ENCODE results near the gene CAMTA1. TPM values are rescaled to one million over a fixed set of nuclear protein-coding genes. Genes with fewer than 3 reads are reported as not detected.

CAMTA1 gene
- total RNA-seq, 1 donor from 2014 or later = 99.0 TPM

DNA sequence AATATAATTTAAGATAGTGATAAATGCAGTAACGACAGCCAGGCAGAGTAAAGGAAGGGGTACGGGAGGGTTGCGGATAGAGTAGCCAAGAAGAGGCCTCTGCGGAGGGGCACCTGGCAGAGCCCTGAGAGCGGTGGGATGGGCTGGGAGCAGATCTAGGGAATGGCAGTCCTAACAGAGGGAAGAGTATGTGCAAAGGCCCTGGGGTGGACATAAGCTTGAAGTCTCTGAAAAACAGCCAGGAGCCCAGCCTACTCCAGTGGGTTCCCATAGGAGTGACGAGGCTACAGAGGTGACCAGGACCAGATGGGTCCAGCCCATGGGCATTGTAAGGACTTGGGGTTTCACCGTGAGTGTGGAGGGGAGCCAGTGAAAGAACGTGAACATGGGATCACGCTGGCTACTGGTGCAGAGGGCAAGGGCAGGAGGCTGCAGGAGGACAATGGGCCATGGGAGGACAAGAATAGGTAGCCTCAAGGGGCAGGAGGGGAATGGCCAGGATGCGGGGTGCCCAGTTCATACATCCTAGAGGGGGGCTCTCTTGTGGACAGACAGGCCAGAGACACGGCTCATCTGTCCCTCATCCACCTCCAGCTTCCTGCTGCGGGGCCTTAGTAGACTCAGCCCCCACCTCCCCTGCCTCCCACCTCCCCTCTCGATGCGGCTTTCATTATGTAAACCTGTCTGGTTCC, 800.1 kb downstream of the CAMTA1 start:
- Mint-ChIP-seq H3K4me3 (ENCODE audit: low read depth) (no peak overlapping the region), H3K9me3 (ENCODE audit: low read depth) (no peaks in the 10 kb centered on the region), H3K27me3 (peaks cover 27% of the 10 kb centered on the region), H3K27ac (no peak overlapping the region), H3K4me1 (ENCODE audit: low read depth) (peaks cover 2% of the 10 kb centered on the region), H3K36me3 (ENCODE audit: insufficient read depth) (no peaks in the 10 kb centered on the region)
- TF ChIP-seq, protein P1, sequence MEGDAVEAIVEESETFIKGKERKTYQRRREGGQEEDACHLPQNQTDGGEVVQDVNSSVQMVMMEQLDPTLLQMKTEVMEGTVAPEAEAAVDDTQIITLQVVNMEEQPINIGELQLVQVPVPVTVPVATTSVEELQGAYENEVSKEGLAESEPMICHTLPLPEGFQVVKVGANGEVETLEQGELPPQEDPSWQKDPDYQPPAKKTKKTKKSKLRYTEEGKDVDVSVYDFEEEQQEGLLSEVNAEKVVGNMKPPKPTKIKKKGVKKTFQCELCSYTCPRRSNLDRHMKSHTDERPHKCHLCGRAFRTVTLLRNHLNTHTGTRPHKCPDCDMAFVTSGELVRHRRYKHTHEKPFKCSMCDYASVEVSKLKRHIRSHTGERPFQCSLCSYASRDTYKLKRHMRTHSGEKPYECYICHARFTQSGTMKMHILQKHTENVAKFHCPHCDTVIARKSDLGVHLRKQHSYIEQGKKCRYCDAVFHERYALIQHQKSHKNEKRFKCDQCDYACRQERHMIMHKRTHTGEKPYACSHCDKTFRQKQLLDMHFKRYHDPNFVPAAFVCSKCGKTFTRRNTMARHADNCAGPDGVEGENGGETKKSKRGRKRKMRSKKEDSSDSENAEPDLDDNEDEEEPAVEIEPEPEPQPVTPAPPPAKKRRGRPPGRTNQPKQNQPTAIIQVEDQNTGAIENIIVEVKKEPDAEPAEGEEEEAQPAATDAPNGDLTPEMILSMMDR (IDR thresholded peaks at IDR 0.05; ENCODE audit: unreplicated experiment) = no peak
- no peak for DNase-seq (ENCODE audit: low spot score, unreplicated experiment)

DNA sequence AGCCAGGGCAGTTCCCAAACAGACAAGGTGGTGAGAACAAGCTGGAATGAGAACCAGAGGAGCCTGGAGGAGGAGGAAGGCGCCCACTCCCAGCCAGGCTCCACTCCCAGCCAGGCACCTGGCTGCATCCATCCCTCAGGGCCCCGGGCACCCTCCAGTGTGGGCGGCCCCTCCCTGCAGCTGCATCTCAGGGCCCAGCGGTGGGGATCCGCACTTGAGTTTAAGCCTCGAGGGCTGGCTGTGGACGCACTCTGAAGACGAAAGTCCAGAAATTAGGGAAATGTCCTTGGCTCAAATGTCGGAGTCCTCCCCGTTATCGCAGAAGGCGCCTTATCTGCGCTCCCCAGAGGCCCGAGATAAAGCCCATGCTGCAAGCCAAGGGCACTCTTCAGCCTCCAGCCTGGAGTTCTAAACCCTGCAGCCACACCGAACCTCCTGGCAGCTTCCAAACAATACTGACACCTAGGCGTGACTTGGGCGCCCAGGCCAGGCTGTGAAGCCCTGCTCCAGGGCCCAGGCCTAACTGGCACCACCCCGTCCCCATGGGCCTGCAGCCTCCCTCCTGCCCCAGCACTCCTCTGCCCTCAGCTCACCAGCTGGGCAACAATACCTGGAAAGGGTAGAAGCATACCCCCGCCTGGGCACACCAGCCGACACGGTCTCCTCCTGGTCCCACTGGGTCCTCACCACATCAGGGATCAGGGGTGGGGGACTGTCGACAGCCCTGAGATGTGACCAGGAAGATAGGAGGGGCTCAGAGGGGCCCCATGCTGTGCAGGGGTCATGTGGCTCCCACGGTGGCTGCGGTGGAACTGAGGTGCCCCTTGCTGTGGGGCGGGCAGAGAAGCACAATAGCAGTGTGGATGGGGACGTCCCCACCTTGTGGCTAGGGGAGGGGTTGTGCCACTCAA, 801.0 kb downstream of the CAMTA1 start:
- Mint-ChIP-seq H3K27me3 (peaks cover 30% of the 10 kb centered on the region), H3K36me3 (ENCODE audit: insufficient read depth) (no peaks in the 10 kb centered on the region), H3K4me3 (ENCODE audit: low read depth) (no peak overlapping the region), H3K4me1 (ENCODE audit: low read depth) (peaks cover 5% of the 10 kb centered on the region), H3K27ac (no peak overlapping the region), H3K9me3 (ENCODE audit: low read depth) (no peaks in the 10 kb centered on the region)
- no peak for DNase-seq (ENCODE audit: low spot score, unreplicated experiment)
- TF ChIP-seq, protein P1 (IDR thresholded peaks at IDR 0.05; ENCODE audit: unreplicated experiment) = no peak

DNA sequence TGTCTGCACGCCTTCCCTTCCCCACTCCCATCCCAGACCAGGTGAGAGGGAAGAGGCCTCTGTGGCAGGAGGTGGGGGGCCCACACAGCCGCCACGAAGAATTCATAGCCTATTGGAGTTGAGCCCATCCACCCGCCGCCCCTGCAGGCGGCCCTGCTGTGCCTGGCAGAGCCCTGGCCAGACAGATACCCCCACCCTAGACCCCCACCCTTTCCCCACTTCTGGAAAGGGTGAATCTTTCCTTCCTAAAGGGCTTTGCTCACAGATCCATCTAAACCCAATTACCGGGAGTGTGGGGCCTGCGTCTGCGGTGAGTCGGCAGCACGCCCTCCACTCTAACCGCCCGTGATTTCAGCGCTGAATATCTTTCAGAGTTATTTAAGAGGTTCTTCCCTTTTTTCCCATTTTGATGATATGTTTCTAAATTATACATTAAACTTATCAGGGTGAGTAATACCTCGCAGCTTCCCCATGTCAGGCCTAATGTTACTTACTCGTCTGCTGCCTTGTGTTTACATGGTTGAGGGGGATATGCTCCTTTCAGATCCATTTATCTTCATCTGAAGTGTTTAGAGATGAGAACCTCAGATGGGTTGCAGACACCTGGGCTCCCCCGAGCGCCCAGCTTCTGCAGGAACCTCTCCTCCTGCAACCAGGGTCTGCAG, 802.0 kb downstream of the CAMTA1 start:
- H3K27ac Mint-ChIP-seq = no peak overlapping the region
- DNase-seq (ENCODE audit: low spot score, unreplicated experiment) = no peak
- H3K36me3 Mint-ChIP-seq (ENCODE audit: insufficient read depth) = no peaks in the 10 kb centered on the region
- H3K4me3 Mint-ChIP-seq (ENCODE audit: low read depth) = no peak overlapping the region
- H3K4me1 Mint-ChIP-seq (ENCODE audit: low read depth) = peaks cover 5% of the 10 kb centered on the region
- peaks cover 32% of the 10 kb centered on the region for H3K27me3 Mint-ChIP-seq
- H3K9me3 Mint-ChIP-seq (ENCODE audit: low read depth) = no peaks in the 10 kb centered on the region
- TF ChIP-seq, protein P1 (IDR thresholded peaks at IDR 0.05; ENCODE audit: unreplicated experiment) = no peak

DNA sequence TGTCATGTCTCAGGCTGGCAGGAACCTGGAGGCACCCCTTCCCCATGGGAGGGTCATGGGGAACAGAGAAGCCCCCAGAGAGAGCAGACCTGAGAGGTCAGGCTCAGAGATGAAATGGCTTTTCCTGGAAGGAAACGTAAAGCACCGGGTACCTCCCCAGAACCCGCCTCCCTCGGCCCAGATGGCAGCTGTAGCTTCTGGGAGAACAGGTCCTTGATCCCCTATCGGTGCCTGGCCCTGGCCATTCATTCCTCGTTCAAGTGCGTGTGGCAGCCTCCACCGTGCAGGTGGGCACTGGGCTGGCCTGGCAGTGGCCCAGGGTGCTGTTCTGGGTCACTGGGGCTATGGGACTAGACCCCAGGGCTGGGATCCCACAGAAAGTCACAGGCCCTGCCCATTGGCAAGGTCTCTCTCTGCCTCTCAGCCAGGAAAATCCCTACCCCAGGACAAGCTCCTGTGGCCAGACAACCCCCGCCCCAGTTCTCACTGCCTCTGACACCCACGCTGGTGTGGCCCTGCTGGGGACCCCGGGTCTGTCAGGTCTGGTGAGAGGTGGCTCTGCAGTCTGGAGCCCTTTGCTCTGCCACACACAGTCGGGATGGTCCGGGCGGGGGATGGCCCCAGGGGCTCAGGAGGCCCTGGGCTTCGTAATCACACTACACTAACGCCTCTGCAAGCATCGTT, 802.7 kb downstream of the CAMTA1 start:
- peaks cover 33% of the 10 kb centered on the region for H3K27me3 Mint-ChIP-seq
- no peak for DNase-seq (ENCODE audit: low spot score, unreplicated experiment)
- no peak overlapping the region for H3K27ac Mint-ChIP-seq
- no peaks in the 10 kb centered on the region for H3K36me3 Mint-ChIP-seq (ENCODE audit: insufficient read depth)
- no peaks in the 10 kb centered on the region for H3K9me3 Mint-ChIP-seq (ENCODE audit: low read depth)
- TF ChIP-seq, protein P1 (IDR thresholded peaks at IDR 0.05; ENCODE audit: unreplicated experiment) = no peak
- H3K4me1 Mint-ChIP-seq (ENCODE audit: low read depth) = peaks cover 5% of the 10 kb centered on the region
- H3K4me3 Mint-ChIP-seq (ENCODE audit: low read depth) = no peak overlapping the region

DNA sequence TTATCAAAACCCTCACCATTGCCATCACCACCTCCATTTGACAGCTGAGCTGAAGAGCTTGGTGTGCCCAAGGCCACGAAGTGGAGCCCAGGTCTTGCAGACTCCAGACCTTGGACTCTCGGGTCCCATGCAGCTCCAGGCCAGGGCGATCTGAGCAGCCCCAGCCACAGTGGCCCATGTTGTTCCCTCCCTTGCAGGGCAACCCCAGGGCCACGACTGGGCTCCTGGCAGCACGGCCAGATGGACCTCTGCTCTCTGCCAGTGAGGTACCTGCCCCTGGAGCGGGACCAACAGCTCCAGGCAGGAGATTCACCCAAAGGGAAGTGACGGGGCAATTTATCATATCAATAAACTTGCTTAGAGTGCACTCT, 803.2 kb downstream of the CAMTA1 start:
- Mint-ChIP-seq H3K27ac (no peak overlapping the region), H3K4me1 (ENCODE audit: low read depth) (peaks cover 5% of the 10 kb centered on the region), H3K9me3 (ENCODE audit: low read depth) (no peaks in the 10 kb centered on the region), H3K27me3 (peaks cover 33% of the 10 kb centered on the region), H3K36me3 (ENCODE audit: insufficient read depth) (no peaks in the 10 kb centered on the region), H3K4me3 (ENCODE audit: low read depth) (no peak overlapping the region)
- no peak for DNase-seq (ENCODE audit: low spot score, unreplicated experiment)
- TF ChIP-seq, protein P1 (IDR thresholded peaks at IDR 0.05; ENCODE audit: unreplicated experiment) = no peak

All from progenitor cell of endocrine pancreas (in vitro differentiated cells).